ENCODE measurements around the gene TPST2. TPM values are rescaled to one million over a fixed set of nuclear protein-coding genes. Genes with fewer than 3 reads are reported as not detected.
A peak's percentile ranks its signal among the peaks of the same experiment; 100 is the strongest.

Gene TPST2
- total RNA-seq, 4 donors from 2014 or later = 99.2 to 154 (median 121) TPM

DNA sequence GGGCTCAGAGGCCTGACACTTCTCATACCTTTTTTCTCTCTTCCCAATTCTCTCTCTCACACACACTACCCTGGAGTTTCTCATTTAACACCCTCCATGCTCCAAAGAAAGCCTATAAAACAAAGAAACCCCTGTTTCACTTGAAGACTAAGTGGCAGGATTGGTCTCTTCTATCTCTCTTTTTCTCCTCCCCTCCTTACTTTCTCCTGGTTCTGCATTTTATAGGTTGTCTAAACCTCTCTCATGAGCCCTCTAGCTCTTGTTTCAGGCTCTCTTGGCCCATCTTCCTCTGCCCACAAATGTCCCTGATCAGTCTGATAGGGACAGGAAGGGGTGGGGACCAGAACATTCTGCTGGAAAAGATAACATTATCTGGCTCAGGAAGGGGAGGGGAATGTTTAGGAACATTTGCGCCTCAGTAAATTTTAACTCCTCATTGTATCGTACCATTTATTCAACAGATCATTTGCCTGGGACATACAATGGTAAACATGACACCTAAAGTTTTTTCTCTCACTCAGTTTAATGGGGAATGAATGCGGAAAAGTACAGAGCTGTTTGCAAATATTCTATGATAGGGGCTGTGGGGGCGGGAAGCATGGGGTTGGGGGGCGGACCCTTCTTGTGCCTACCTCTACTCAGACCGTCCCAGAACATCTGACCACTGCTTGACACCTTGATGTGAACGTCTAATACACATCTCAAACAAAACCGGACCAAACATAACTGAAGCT, 42.7 kb upstream of the TPST2 start:
- intact Hi-C loops (cut with DNase I) = no loop called here
- no peaks in the 10 kb centered on the region for H3K27me3 ChIP-seq
- no peak for DNase-seq
- H3K4me1 ChIP-seq = no peaks in the 10 kb centered on the region
- H3K36me3 ChIP-seq = no peaks in the 10 kb centered on the region
- H3K9me3 ChIP-seq = no peaks in the 10 kb centered on the region
- WGBS, 2 donors = 60 to 72% methylated on average over 8 of the region's 8 CpGs
- H3K4me3 ChIP-seq (replicated peaks in 1 of 3) = no peak overlapping the region
- H3K27ac ChIP-seq = peak overlapping the region in 1 of 3 donors; percentile 6
- no peak for TF ChIP-seq POLR2A (IDR thresholded peaks at IDR 0.05)
- TF ChIP-seq, protein P1, sequence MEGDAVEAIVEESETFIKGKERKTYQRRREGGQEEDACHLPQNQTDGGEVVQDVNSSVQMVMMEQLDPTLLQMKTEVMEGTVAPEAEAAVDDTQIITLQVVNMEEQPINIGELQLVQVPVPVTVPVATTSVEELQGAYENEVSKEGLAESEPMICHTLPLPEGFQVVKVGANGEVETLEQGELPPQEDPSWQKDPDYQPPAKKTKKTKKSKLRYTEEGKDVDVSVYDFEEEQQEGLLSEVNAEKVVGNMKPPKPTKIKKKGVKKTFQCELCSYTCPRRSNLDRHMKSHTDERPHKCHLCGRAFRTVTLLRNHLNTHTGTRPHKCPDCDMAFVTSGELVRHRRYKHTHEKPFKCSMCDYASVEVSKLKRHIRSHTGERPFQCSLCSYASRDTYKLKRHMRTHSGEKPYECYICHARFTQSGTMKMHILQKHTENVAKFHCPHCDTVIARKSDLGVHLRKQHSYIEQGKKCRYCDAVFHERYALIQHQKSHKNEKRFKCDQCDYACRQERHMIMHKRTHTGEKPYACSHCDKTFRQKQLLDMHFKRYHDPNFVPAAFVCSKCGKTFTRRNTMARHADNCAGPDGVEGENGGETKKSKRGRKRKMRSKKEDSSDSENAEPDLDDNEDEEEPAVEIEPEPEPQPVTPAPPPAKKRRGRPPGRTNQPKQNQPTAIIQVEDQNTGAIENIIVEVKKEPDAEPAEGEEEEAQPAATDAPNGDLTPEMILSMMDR (IDR thresholded peaks at IDR 0.05) = no peak

DNA sequence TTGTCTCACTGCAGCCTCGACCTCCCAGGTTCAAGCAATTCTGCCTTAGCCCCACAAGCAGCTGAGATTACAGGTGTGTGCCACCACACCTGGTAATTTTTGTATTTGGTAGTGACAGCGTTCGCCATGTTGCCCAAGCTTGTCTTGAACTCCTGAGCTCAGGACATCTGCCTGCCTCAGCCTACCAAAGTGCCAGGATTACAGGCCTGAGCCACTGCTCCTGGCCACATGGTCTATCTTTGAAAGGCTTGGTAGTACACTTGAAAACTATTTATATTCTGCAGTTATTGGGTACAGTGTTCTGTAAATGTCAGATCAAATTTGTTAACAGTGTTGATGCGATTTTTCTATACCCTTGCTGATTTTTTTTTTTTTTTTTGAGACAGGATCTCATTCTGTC, 41.4 kb upstream of the TPST2 start:
- intact Hi-C loops (cut with DNase I) = no loop called here
- no peaks in the 10 kb centered on the region for H3K4me1 ChIP-seq

DNA sequence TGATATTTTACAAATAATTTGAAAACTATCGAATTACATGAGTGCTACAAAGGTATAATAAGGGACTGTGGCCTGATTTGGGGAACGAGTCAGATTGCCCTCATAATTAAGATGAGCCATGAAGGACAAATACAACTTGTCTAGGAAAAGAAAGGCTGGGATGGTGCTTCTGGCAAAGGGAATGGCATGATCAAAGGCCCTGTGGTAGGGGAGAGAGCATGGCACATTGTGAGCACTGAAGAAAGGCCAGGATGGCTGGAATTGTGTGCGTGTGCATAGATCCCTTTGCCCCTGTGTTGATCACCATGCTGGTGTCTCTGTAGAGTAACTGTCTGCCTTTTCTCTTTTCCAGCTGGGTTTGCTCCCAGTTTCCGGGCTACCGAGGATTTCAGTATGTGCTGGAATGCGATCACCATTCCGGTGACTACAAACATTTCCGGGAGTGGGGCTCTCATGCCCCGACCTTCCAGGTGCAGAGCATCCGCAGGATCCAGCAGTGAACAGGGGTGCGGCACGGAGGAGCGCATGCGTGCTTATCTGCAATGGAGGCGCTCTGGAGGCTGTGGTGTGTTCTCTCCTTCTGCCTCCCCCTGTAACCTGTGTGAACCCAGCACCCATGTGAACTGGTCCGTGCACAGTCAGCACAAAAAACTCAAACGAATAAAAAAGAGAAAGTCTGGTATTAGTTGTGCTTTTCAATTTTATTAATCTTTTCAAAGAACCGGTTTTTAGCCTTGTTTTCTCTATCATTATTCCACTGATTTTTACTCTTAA, 40.2 kb upstream of the TPST2 start:
- intact Hi-C loops (cut with DNase I) = no loop called here
- Histone ChIP-seq H3K27ac (no peak overlapping the region), H3K36me3 (no peaks in the 10 kb centered on the region), H3K9me3 (no peaks in the 10 kb centered on the region), H3K27me3 (no peaks in the 10 kb centered on the region), H3K4me3 (replicated peaks in 1 of 3) (no peak overlapping the region), H3K4me1 (no peaks in the 10 kb centered on the region)
- WGBS, 2 donors = 93 to 94% methylated on average over 18 of the region's 18 CpGs
- TF ChIP-seq POLR2A (IDR thresholded peaks at IDR 0.05) = no peak
- TF ChIP-seq, protein P1 (IDR thresholded peaks at IDR 0.05) = no peak
- peak in 1 of 2 donors; percentile 13 for DNase-seq

More for the DNA sequence above, 41.4 kb upstream of the TPST2 start:
- Histone ChIP-seq H3K27me3 (no peaks in the 10 kb centered on the region), H3K27ac (no peak overlapping the region), H3K36me3 (no peaks in the 10 kb centered on the region), H3K4me3 (replicated peaks in 1 of 3) (no peak overlapping the region), H3K9me3 (no peaks in the 10 kb centered on the region)
- TF ChIP-seq POLR2A (IDR thresholded peaks at IDR 0.05) = no peak
- TF ChIP-seq, protein P1 (IDR thresholded peaks at IDR 0.05) = no peak
- no peak for DNase-seq
- WGBS, 2 donors = 95 to 96% methylated on average over 4 of the region's 4 CpGs

DNA sequence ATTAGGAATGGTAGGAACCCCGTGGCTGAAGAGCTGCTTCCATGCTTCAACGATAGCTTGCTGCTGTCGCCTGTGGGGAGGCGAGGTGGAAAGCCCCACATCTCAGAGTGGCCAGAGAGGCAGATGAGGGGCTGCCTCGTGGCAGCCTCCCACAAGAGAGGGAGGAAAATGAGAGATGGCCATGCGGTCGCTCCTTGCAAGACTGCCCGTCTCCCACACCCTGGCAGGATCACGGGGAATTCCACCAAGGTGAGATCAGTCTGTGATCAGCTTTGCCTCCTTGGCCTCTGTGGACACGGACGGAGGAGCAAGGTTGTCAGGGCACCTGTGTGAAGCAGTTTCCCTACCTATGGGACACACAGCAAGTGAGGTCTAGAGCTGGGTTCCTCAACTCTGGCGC, 34.9 kb upstream of the TPST2 start:
- DNase-seq = no peak
- no peak overlapping the region for H3K4me3 ChIP-seq (replicated peaks in 1 of 3)
- H3K4me1 ChIP-seq = no peaks in the 10 kb centered on the region
- H3K9me3 ChIP-seq = no peaks in the 10 kb centered on the region
- intact Hi-C loops (cut with DNase I) = no loop called here
- no peaks in the 10 kb centered on the region for H3K27me3 ChIP-seq
- 80 to 86% methylated on average over 11 of the region's 12 CpGs for WGBS, 2 donors
- no peak overlapping the region for H3K27ac ChIP-seq
- no peak for TF ChIP-seq POLR2A (IDR thresholded peaks at IDR 0.05)
- TF ChIP-seq, protein P1 (IDR thresholded peaks at IDR 0.05) = no peak
- no peaks in the 10 kb centered on the region for H3K36me3 ChIP-seq

DNA sequence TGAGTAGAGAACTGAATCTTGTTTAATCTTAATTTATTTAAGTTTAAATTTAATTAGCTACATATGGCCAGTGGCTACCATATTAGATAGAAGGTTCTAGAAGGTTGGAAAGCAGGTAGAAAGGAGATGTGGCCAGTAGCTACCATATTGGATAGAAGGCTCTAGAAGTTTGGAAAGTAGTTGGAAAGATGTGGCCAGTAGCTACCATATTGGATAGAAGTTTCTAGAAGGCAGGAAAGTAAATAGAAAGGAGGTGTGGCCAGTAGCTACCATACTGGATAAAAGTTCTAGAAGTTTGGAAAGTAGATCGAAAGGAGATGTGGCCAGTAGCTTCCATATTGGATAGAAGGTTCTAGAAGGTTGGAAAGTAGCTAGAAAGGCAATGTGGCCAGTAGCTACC, 34.1 kb upstream of the TPST2 start:
- Histone ChIP-seq H3K27me3 (no peaks in the 10 kb centered on the region), H3K9me3 (no peaks in the 10 kb centered on the region), H3K4me3 (replicated peaks in 1 of 3) (no peak overlapping the region), H3K27ac (no peak overlapping the region), H3K36me3 (no peaks in the 10 kb centered on the region), H3K4me1 (peaks cover 0 to 4% of the 10 kb centered on the region in 2 donors)
- no peak for TF ChIP-seq POLR2A (IDR thresholded peaks at IDR 0.05)
- TF ChIP-seq, protein P1 (IDR thresholded peaks at IDR 0.05) = no peak
- intact Hi-C loops (cut with DNase I) = no loop called here
- 96 to 98% methylated on average over 1 of the region's 1 CpG for WGBS, 2 donors
- no peak for DNase-seq
